Liver (tissue), 9 donors: ENCODE measurements around the gene ATXN1. TPM values are rescaled to one million over a fixed set of nuclear protein-coding genes. Genes with fewer than 3 reads are reported as not detected.

Experiments
- DNase-seq: peaks from one replicate; pipeline ENCODE4 v3.0.0-alpha.2; 2017; ENCODE audit warnings: low spot score
- H3K27ac ChIP-seq, 2 donors: one replicate each; pipeline ENCODE4 v1.7.0; 2013; ENCODE audit warnings: inconsistent platforms in 2 of 2, low read length in 2 of 2, control low read depth in 1 of 2, low read depth in 1 of 2, mild to moderate bottlenecking in 1 of 2
- H3K27me3 ChIP-seq, 4 donors: one replicate each; pipeline versions ENCODE4 v1.6.1 to v1.7.0; 2013; ENCODE audit warnings: low read length in 3 of 4, inconsistent platforms in 1 of 4, mild to moderate bottlenecking in 1 of 4, moderate library complexity in 1 of 4; ENCODE audit not compliant: control insufficient read depth in 4 of 4, insufficient read depth in 4 of 4
- H3K36me3 ChIP-seq, 4 donors: one replicate each; pipeline versions ENCODE4 v1.6.1 to v1.7.0; 2013; ENCODE audit warnings: low read length in 3 of 4, mild to moderate bottlenecking in 3 of 4, low read depth in 1 of 4, moderate library complexity in 1 of 4; ENCODE audit not compliant: control insufficient read depth in 4 of 4, insufficient read depth in 3 of 4
- H3K4me1 ChIP-seq, 4 donors: one replicate each; pipeline versions ENCODE4 v1.6.1 to v1.7.0; 2013; ENCODE audit warnings: low read length in 3 of 4, mild to moderate bottlenecking in 3 of 4, moderate library complexity in 1 of 4; ENCODE audit not compliant: control insufficient read depth in 4 of 4, insufficient read depth in 4 of 4
- H3K4me3 ChIP-seq, 3 donors: one replicate each; pipeline versions ENCODE4 v1.6.1 to v1.7.0; 2013; ENCODE audit warnings: low read length in 3 of 3, control low read depth in 1 of 3, low read depth in 1 of 3, mild to moderate bottlenecking in 1 of 3
- H3K9ac ChIP-seq, 2 donors: one replicate each; pipeline ENCODE4 v1.7.0; 2013; ENCODE audit warnings: low read length in 2 of 2, mild to moderate bottlenecking in 2 of 2, moderate library complexity in 2 of 2, control low read depth in 1 of 2, low read depth in 1 of 2
- H3K9me3 ChIP-seq, 4 donors: one replicate each; pipeline versions ENCODE4 v1.6.1 to v1.7.0; 2013; ENCODE audit warnings: low read length in 3 of 4; ENCODE audit not compliant: control insufficient read depth in 4 of 4
- ATF3 ChIP-seq: IDR thresholded peaks from 2 replicates; pipeline ENCODE4 v1.6.1; 2016; ENCODE audit warnings: antibody characterized with exemption
- CTCF ChIP-seq: fragments of 150-350 bp; IDR thresholded peaks from 2 replicates; pipeline ENCODE4 v1.5.1; 2017; ENCODE audit warnings: improper control_type of control experiment, low read depth, low read length; ENCODE audit not compliant: missing input control
- EGR1 ChIP-seq, 2 donors: IDR thresholded peaks; 2 replicates each; pipeline ENCODE4 v1.6.1; 2016 to 2018; ENCODE audit warnings: antibody characterized with exemption in 2 of 2, low read depth in 2 of 2
- FOXA1 ChIP-seq: IDR thresholded peaks from 2 replicates; pipeline ENCODE4 v1.6.1; 2016; ENCODE audit warnings: antibody characterized with exemption
- GABPA ChIP-seq, 2 donors: IDR thresholded peaks in 1 of 2; conservative IDR thresholded peaks in 1 of 2; 2 replicates each; pipeline ENCODE4 v1.6.1; 2016; ENCODE audit warnings: antibody characterized with exemption in 2 of 2, mild to moderate bottlenecking in 1 of 2, moderate library complexity in 1 of 2
- HNF4A ChIP-seq, 2 donors: conservative IDR thresholded peaks; 2 replicates each; pipeline ENCODE4 v1.6.1; 2016; ENCODE audit warnings: antibody characterized with exemption in 2 of 2, mild to moderate bottlenecking in 2 of 2
- HNF4G ChIP-seq: IDR thresholded peaks from 2 replicates; pipeline ENCODE4 v1.6.1; 2016; ENCODE audit warnings: antibody characterized with exemption
- JUND ChIP-seq, 2 donors: IDR thresholded peaks; 2 replicates each; pipeline ENCODE4 v1.6.1; 2016; ENCODE audit warnings: antibody characterized with exemption in 2 of 2
- MAX ChIP-seq: IDR thresholded peaks from 2 replicates; pipeline ENCODE4 v1.6.1; 2016; ENCODE audit warnings: antibody characterized with exemption
- NR2F2 ChIP-seq: IDR thresholded peaks from 2 replicates; pipeline ENCODE4 v1.6.1; 2016; ENCODE audit warnings: antibody characterized with exemption
- RAD21 ChIP-seq, 2 donors: IDR thresholded peaks; 2 replicates each; pipeline ENCODE4 v1.6.1; 2016; ENCODE audit warnings: antibody characterized with exemption in 2 of 2, mild to moderate bottlenecking in 2 of 2
- REST ChIP-seq: IDR thresholded peaks from 2 replicates; pipeline ENCODE4 v1.6.1; 2016; ENCODE audit warnings: antibody characterized with exemption, mild to moderate bottlenecking
- RXRA ChIP-seq, 2 donors: IDR thresholded peaks; 2 replicates each; pipeline ENCODE4 v1.6.1; 2017 to 2018; ENCODE audit warnings: antibody characterized with exemption in 2 of 2, mild to moderate bottlenecking in 1 of 2
- SP1 ChIP-seq: IDR thresholded peaks from 2 replicates; pipeline ENCODE4 v1.6.1; 2018; ENCODE audit warnings: antibody characterized with exemption, mild to moderate bottlenecking
- TAF1 ChIP-seq: conservative IDR thresholded peaks from 2 replicates; pipeline ENCODE4 v1.6.1; 2016; ENCODE audit warnings: antibody characterized with exemption, mild to moderate bottlenecking
- YY1 ChIP-seq: IDR thresholded peaks from 2 replicates; pipeline ENCODE4 v1.6.1; 2016; ENCODE audit warnings: antibody characterized with exemption, mild to moderate bottlenecking
- ZBTB33 ChIP-seq: IDR thresholded peaks from 2 replicates; pipeline ENCODE4 v1.6.1; 2016; ENCODE audit warnings: antibody characterized with exemption
- WGBS: extraction: QIAGEN DNeasy Blood & Tissue Kit; methylation state at CpG from one replicate; pipeline ENCODE4 v1.1.7; 2013; 5-methylcytosine and 5-hydroxymethylcytosine counted together
- polyA plus RNA-seq, 2 donors: library from polyadenylated mRNA; stranded (reverse) in 1 of 2; unstranded in 1 of 2; fragments of 200-250 nt in 1 of 2; fragments of >200 nt in 1 of 2; fragmentation: Nextera tagmentation in 1 of 2; extraction: Ambion mirVana in 1 of 2; gene quantifications; one replicate each; pipeline versions ENCODE4 v1.2.1 to v1.2.3, GENCODE V29; 2013 to 2015
- total RNA-seq, 2 donors: library from RNA; depleted of rRNA; stranded (reverse); fragments of >200 nt; gene quantifications; one replicate each; pipeline ENCODE4 v1.2.3, GENCODE V29; 2014
- donor health status: healthy.
- donor health status: healthy.
- donor health status: healthy.
- donor health status: healthy.
- donor health status: healthy.

ATXN1 gene
- total and polyA plus RNA-seq, 4 donors: 4.3 to 29.7 (median 8.2) TPM

- TF ChIP-seq CTCF (no peak), SP1 (no peak), HNF4A (conservative IDR thresholded peaks at IDR 0.05) (no peak)
Observed at GRCh38 chr6:16539086-16539931, 222.0 kb downstream of the ATXN1 start (continued).

- TF ChIP-seq GABPA (IDR thresholded peaks at IDR 0.05 in 1 of 2, conservative IDR thresholded peaks at IDR 0.05 in 1 of 2) (no peak), NR2F2 (no peak), ATF3 (no peak), JUND (IDR thresholded peaks at IDR 0.05) (no peak), MAX (no peak), EGR1 (IDR thresholded peaks at IDR 0.05; ENCODE audit: low read depth in 2 of 2) (no peak), YY1 (no peak), HNF4A (conservative IDR thresholded peaks at IDR 0.05) (no peak), REST (no peak), HNF4G (no peak), RAD21 (IDR thresholded peaks at IDR 0.05) (no peak), FOXA1 (no peak), SP1 (no peak), RXRA (IDR thresholded peaks at IDR 0.05) (no peak), ZBTB33 (no peak), CTCF (no peak), TAF1 (no peak)
- no peaks in the 10 kb centered on the region for H3K4me1 ChIP-seq
- no peaks in the 10 kb centered on the region for H3K36me3 ChIP-seq
- H3K27ac ChIP-seq: no peak overlapping the region
- no peak overlapping the region for H3K4me3 ChIP-seq
- no peaks in the 10 kb centered on the region for H3K27me3 ChIP-seq
- no peaks in the 10 kb centered on the region for H3K9me3 ChIP-seq
- WGBS: 76% methylated on average over 5 of the region's 5 CpGs
- no peak for DNase-seq
- H3K9ac ChIP-seq: no peak overlapping the region
Observed at GRCh38 chr6:16535564-16535963, 225.7 kb downstream of the ATXN1 start.
